Right lobe of liver (tissue), 6 donors: ENCODE results near the gene XAB2. TPM values are rescaled to one million over a fixed set of nuclear protein-coding genes. Genes with fewer than 3 reads are reported as not detected.

ENCODE experiments used
- ATAC-seq, 4 donors: fragments of 200-7000 bp; cut with Tn5 transposase; one replicate each; pipeline ENCODE4 v1.9.1; 2020; ENCODE audit warnings: mild to moderate bottlenecking in 4 of 4, moderate library complexity in 4 of 4
- DNase-seq, 3 donors: peaks; one replicate each; pipeline ENCODE4 v3.0.0-alpha.2; 2020
- H3K27ac ChIP-seq, 3 donors: fragments of 200-600 bp; one replicate each; pipeline ENCODE4 v1.8.0; 2022
- H3K27me3 ChIP-seq, 2 donors: fragments of 200-600 bp; one replicate each; pipeline ENCODE4 v1.8.0; 2022
- H3K36me3 ChIP-seq, 4 donors: fragments of 200-600 bp; sonication (generic) in 1 of 4; one replicate each; pipeline versions ENCODE4 v1.5.1 to v1.8.0; 2017 to 2022; ENCODE audit warnings: control low read depth in 1 of 4
- H3K4me1 ChIP-seq, 4 donors: fragments of 200-600 bp; sonication (generic) in 1 of 4; one replicate each; pipeline versions ENCODE4 v1.5.1 to v1.8.0; 2017 to 2022; ENCODE audit warnings: control low read depth in 1 of 4
- H3K4me3 ChIP-seq, 3 donors: fragments of 200-600 bp; one replicate each; pipeline ENCODE4 v1.8.0; 2022
- H3K9me3 ChIP-seq, 4 donors: fragments of 200-600 bp; sonication (generic) in 1 of 4; one replicate each; pipeline versions ENCODE4 v1.5.1 to v1.8.0; 2017 to 2022; ENCODE audit warnings: control low read depth in 1 of 4
- POLR2A ChIP-seq: fragments of 450-650 bp; IDR thresholded peaks from one replicate; pipeline ENCODE4 v1.6.1; 2017; ENCODE audit warnings: antibody characterized with exemption, mild to moderate bottlenecking
- WGBS: methylation state at CpG from one replicate; pipeline ENCODE4 v1.1.6; 2018; ENCODE audit warnings: low coverage, low lambda C conversion rate; ENCODE audit not compliant: insufficient coverage; ENCODE audit errors: missing lambda C conversion rate; 5-methylcytosine and 5-hydroxymethylcytosine counted together
- intact Hi-C, 2 donors: fragments of 100-400 bp; cut with DNase I; formaldehyde crosslinking; loops; one replicate each; pipeline versions ENCODE4 v1.11.2 to v1.14.1; 2022
- total RNA-seq, 6 experiments: library from RNA; depleted of rRNA in 2 of 6; stranded (reverse); fragments of >200 nt in 2 of 6; fragmentation: NEBNext Ultra II Directional in 3 of 6; extraction: Animal tissue kit (Norgen Biotek cat#: 25700) in 3 of 6; gene quantifications; one replicate each; pipeline versions ENCODE4 v1.1.0 to v1.2.4, GENCODE V29; 2016 to 2023
- TF ChIP-seq, protein P1 (sequence below), 4 donors: fragments of 200-600 bp in 3 of 4; fragments of 450-650 bp in 1 of 4; IDR thresholded peaks; one replicate each; pipeline versions ENCODE4 v1.5.1 to v1.8.0; 2016 to 2022; ENCODE audit warnings: antibody characterized with exemption in 4 of 4, mild to moderate bottlenecking in 2 of 4
- donor health status: DM: no; HTN: yes; CAD: no.
- donor health status: DM: no; HTN: no; CAD: no.
- donor health status: DM: no; HTN: no; CAD: no.
- donor health status: DM: no; HTN: yes; CAD: no.
- donor health status: DM: no; HTN: yes; CAD: no.

Gene XAB2
- total RNA-seq, 6 experiments from 2014 or later = 12.8 to 21.3 (median 17.8) TPM

- Histone ChIP-seq H3K27ac (no peak within 1 kb of the TSS), H3K4me3 (no peak within 1 kb of the TSS), H3K9me3 (no peaks in the 10 kb centered on the region), H3K27me3 (no peaks in the 10 kb centered on the region), H3K36me3 (no peaks in the 10 kb centered on the region), H3K4me1 (peaks cover 0 to 15% (median under 1%) of the 10 kb centered on the region in 4 donors)
- intact Hi-C loops = no loop called here
- TF ChIP-seq, protein P1, sequence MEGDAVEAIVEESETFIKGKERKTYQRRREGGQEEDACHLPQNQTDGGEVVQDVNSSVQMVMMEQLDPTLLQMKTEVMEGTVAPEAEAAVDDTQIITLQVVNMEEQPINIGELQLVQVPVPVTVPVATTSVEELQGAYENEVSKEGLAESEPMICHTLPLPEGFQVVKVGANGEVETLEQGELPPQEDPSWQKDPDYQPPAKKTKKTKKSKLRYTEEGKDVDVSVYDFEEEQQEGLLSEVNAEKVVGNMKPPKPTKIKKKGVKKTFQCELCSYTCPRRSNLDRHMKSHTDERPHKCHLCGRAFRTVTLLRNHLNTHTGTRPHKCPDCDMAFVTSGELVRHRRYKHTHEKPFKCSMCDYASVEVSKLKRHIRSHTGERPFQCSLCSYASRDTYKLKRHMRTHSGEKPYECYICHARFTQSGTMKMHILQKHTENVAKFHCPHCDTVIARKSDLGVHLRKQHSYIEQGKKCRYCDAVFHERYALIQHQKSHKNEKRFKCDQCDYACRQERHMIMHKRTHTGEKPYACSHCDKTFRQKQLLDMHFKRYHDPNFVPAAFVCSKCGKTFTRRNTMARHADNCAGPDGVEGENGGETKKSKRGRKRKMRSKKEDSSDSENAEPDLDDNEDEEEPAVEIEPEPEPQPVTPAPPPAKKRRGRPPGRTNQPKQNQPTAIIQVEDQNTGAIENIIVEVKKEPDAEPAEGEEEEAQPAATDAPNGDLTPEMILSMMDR (IDR thresholded peaks at IDR 0.05) = no peak
- no peak for TF ChIP-seq POLR2A
- ATAC-seq (no peak), DNase-seq (no peak)
- WGBS = no CpG with 5 or more reads among the region's 2 CpGs
These were observed 4.4 kb upstream of the XAB2 start, which contains the start of gene PCP2 for GRCh38 chr19:7633698-7634097. TSS of gene PCP2 (minus strand) at chr19:7633719. CDS start at chr19:7633457, 262 bp downstream.

DNA sequence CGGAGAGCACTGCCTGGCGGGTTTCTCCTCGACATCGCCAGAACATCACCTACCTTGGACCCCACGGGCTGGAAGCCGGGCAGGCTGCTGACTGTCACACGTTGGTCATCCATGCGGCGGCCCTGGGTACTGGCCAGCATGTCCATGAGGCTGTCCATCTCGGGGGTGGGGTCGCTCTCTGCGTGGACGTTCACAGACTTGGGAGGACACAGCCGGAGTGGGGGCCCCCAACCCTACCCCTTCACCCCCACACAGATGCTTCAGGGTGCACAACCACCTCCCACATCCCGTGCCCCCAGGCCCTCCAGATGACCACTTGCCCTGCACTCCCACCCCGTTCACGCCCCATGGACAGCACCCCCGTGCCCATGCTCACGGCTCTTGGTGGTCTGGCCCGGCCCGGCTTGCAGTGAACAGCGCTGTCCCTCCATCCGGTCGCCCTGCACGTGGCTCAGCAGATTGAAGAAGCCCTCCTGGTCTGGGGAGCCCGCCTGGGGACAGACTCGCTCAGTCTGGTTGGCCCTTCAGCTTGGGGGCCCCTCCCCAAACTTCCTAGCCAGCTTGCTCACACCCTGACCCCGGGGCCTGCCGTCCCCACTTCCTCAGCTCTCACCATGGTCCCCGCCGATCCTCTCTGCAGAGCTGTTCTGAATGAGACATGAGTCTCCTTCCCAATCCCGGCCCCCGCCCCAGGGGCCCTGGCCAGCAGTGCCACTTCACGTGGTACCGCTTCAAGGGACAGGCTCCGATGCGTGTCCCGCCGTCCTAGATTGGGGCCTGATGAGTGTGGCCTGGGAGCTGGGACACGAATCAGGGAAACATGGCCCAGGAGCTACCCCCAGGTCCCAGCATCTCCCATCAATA lies 3.2 kb upstream of the XAB2 start:
- TF ChIP-seq POLR2A = no peak
- TF ChIP-seq, protein P1 (IDR thresholded peaks at IDR 0.05) = no peak
- H3K36me3 ChIP-seq = no peaks in the 10 kb centered on the region
- 99% methylated on average over 16 of the region's 40 CpGs for WGBS
- ATAC-seq (no peak), DNase-seq (no peak)
- H3K4me3 ChIP-seq = no peak overlapping the region
- H3K4me1 ChIP-seq = peaks cover 0 to 19% (median 4%) of the 10 kb centered on the region in 4 donors
- H3K27me3 ChIP-seq = no peaks in the 10 kb centered on the region
- no peak overlapping the region for H3K27ac ChIP-seq
- intact Hi-C loops = no loop called here
- H3K9me3 ChIP-seq = no peaks in the 10 kb centered on the region

DNA sequence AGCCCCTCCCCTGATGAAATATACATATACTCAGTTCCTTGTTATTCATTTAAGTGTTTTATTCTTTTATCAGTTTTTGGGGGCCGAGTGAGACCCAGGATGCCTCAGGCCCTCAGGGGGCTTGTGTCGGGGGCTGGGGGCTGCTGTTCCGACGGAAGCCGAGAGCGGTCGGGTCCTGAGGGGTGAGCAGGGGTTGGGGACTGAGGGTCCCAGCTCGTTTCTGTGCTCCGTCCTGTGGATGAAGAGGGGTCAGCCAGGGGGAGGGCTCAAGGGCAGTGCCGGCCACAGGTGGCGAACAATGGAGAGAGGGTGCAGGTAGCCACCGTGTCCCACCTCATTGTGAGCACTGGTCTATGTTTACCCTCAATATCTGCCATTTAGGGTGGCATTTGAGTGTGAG lies 2.2 kb upstream of the XAB2 start:
- 80% methylated on average over 2 of the region's 12 CpGs for WGBS
- Histone ChIP-seq H3K36me3 (peaks cover 0 to 3% (median under 1%) of the 10 kb centered on the region in 4 donors), H3K9me3 (no peaks in the 10 kb centered on the region), H3K4me3 (no peak overlapping the region), H3K27ac (no peak overlapping the region), H3K27me3 (no peaks in the 10 kb centered on the region), H3K4me1 (peaks cover 0 to 19% (median 4%) of the 10 kb centered on the region in 4 donors)
- no peak for TF ChIP-seq POLR2A
- TF ChIP-seq, protein P1 (IDR thresholded peaks at IDR 0.05) = no peak
- intact Hi-C loops = no loop called here
- DNase-seq (no peak), ATAC-seq (no peak)

DNA sequence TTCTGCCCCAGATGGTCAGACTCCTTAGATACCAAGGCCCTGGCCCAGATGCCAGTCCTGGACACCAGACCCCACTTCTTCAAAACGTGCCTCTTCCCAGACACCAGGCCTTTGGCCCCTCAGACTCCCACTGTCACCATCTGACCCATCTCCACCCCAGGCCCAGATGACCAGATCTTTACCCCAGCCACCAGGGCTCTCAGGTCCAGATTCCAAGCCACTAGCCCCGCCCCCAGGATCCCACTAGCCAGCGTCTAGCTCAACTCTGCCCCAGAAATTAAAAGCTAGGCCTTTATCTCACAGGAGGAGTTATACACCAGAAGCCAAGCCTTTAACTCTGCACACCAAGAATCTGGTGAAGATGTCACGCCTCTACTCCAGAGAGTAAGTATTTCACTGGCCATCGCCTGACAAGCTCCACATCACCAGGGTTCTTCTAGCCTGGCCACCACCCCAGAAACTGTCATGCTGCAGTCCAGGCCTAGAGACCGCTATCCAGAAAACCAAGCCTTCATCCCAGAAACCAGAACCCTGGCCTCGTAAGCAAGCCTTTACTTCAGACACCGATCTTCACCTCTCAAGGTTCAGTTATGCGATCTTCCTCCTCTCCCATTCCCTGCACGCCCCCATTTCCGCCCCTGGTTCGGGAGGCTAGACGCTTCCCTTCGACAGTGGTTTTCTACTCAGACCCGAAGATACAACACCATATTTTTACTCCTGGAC lies 595 bp downstream of the XAB2 start:
- peaks cover 0 to 21% (median 6%) of the 10 kb centered on the region in 4 donors for H3K36me3 ChIP-seq
- WGBS = 1% methylated on average over 12 of the region's 15 CpGs
- H3K4me1 ChIP-seq = peaks cover 0 to 19% (median 4%) of the 10 kb centered on the region in 4 donors

More for the DNA sequence above, 595 bp downstream of the XAB2 start:
- intact Hi-C loops = no loop called here
- H3K4me3 ChIP-seq = peak overlapping the region; percentile 90 to 100 (median 99)
- no peaks in the 10 kb centered on the region for H3K9me3 ChIP-seq
- H3K27ac ChIP-seq = peak overlapping the region; percentile 37 to 81 (median 79)
- no peaks in the 10 kb centered on the region for H3K27me3 ChIP-seq
- ATAC-seq (no peak), DNase-seq (no peak)
- no peak for TF ChIP-seq POLR2A
- TF ChIP-seq, protein P1 (IDR thresholded peaks at IDR 0.05) = no peak
